AG09309 (cell line): ENCODE results near the gene CBX6.

Experiments used
- DNase-seq: peaks from one replicate; pipeline ENCODE4 v3.0.0-alpha.2; 2010; ENCODE audit warnings: low read depth
- H3K4me3 ChIP-seq: 2 replicates; pipeline ENCODE4 v1.5.1; 2011; ENCODE audit warnings: mild to moderate bottlenecking, low read depth, low read length, moderate library complexity; ENCODE audit not compliant: control insufficient read depth
- CTCF ChIP-seq: IDR thresholded peaks from 2 replicates; pipeline ENCODE4 v1.5.1; 2011; ENCODE audit warnings: mild to moderate bottlenecking, low read depth, low read length, inconsistent platforms; ENCODE audit not compliant: insufficient read depth, control insufficient read depth; ENCODE audit errors: missing control alignments

CBX6 gene

GRCh38 chr22:38845004-38845740 is 26.8 kb downstream of the CBX6 start:
- DNase-seq, result no peak
- TF ChIP-seq CTCF, result no peak
- no peak overlapping the region for H3K4me3 ChIP-seq

- H3K4me3 ChIP-seq, result no peak overlapping the region
- DNase-seq, result no peak
- TF ChIP-seq CTCF, result no peak
These were observed 27.6 kb downstream of the CBX6 start for GRCh38 chr22:38844315-38845003.

- no peak within 1 kb of the TSS; the same call in 1 of the 2 replicates for H3K4me3 ChIP-seq
- DNase-seq, result no peak
- no peak for TF ChIP-seq CTCF
These were observed 28.2 kb downstream of the CBX6 start, which contains the start of gene NPTXR for GRCh38 chr22:38843657-38844314. TSS of gene NPTXR (minus strand) at chr22:38844028.

GRCh38 chr22:38843201-38843656 is 28.8 kb downstream of the CBX6 start:
- DNase-seq, result no peak
- no peak overlapping the region for H3K4me3 ChIP-seq
- peak; percentile 22 for TF ChIP-seq CTCF

GRCh38 chr22:38842512-38843200 is 29.4 kb downstream of the CBX6 start:
- no peak overlapping the region for H3K4me3 ChIP-seq
- no peak for DNase-seq
- TF ChIP-seq CTCF, result no peak

- no peak for DNase-seq
- no peak for TF ChIP-seq CTCF
- no peak overlapping the region for H3K4me3 ChIP-seq
These were observed 30.4 kb downstream of the CBX6 start for GRCh38 chr22:38841635-38842034.
